Sigmoid colon (tissue), 7 donors: ENCODE data around the gene SLCO1A2. TPM values are rescaled to one million over a fixed set of nuclear protein-coding genes. Genes with fewer than 3 reads are reported as not detected.

Experiments
- DNase-seq: peaks from one replicate; pipeline ENCODE4 v3.0.0-alpha.2; 2019
- H3K27ac ChIP-seq, 4 donors: fragments of 200-600 bp; sonication (generic); one replicate each; pipeline ENCODE4 v1.5.1; 2016 to 2019; ENCODE audit warnings: mild to moderate bottlenecking in 1 of 4
- H3K27me3 ChIP-seq, 3 donors: fragments of 200-600 bp; sonication (generic); one replicate each; pipeline ENCODE4 v1.5.1; 2019; ENCODE audit warnings: mild to moderate bottlenecking in 1 of 3
- H3K36me3 ChIP-seq, 4 donors: fragments of 200-600 bp; sonication (generic); one replicate each; pipeline ENCODE4 v1.5.1; 2016 to 2019
- H3K4me1 ChIP-seq, 4 donors: fragments of 200-600 bp; sonication (generic); one replicate each; pipeline ENCODE4 v1.5.1; 2017 to 2019
- H3K4me3 ChIP-seq, 4 donors: fragments of 200-600 bp; sonication (generic); one replicate each; pipeline ENCODE4 v1.5.1; 2017 to 2019; ENCODE audit warnings: mild to moderate bottlenecking in 2 of 4, moderate library complexity in 1 of 4
- H3K9me3 ChIP-seq, 4 donors: fragments of 200-600 bp in 3 of 4; sonication (generic) in 3 of 4; one replicate each; pipeline versions ENCODE4 v1.5.1 to v1.6.1; 2013 to 2019
- EP300 ChIP-seq, 4 donors: sonication (generic); formaldehyde crosslinking; IDR thresholded peaks; one replicate each; pipeline ENCODE4 v1.6.1; 2017; ENCODE audit warnings: antibody characterized with exemption in 4 of 4
- POLR2A ChIP-seq, 2 donors: fragments of 450-650 bp; IDR thresholded peaks; one replicate each; pipeline ENCODE4 v1.6.1; 2016; ENCODE audit warnings: antibody characterized with exemption in 2 of 2, mild to moderate bottlenecking in 2 of 2, moderate library complexity in 2 of 2
- POLR2AphosphoS5 ChIP-seq, 4 donors: sonication (generic); formaldehyde crosslinking; IDR thresholded peaks; one replicate each; pipeline ENCODE4 v1.6.1; 2017; ENCODE audit warnings: antibody characterized with exemption in 4 of 4
- WGBS, 2 donors: extraction: QIAGEN DNeasy Blood & Tissue Kit; methylation state at CpG; one replicate each; pipeline ENCODE4 v1.1.7; 2013; 5-methylcytosine and 5-hydroxymethylcytosine counted together
- intact Hi-C: fragments of 100-400 bp; cut with DNase I; formaldehyde crosslinking; loops from one replicate; pipeline ENCODE4 v1.15.1; 2023
- polyA plus RNA-seq, 3 donors: library from polyadenylated mRNA; stranded (reverse); fragments of 200-250 nt; gene quantifications; one replicate each; pipeline ENCODE4 v1.2.3, GENCODE V29; 2013
- total RNA-seq, 4 donors: library from RNA; depleted of rRNA; stranded (reverse); fragments of >200 nt; gene quantifications; one replicate each; pipeline ENCODE4 v1.1.0, GENCODE V29; 2016
- TF ChIP-seq, protein P1 (sequence below), 4 experiments: fragments of 450-650 bp in 3 of 4; fragments of 200-600 bp in 1 of 4; IDR thresholded peaks; one replicate each; pipeline ENCODE4 v1.5.1; 2016 to 2019; ENCODE audit warnings: antibody characterized with exemption in 4 of 4, mild to moderate bottlenecking in 3 of 4, moderate library complexity in 2 of 4
- donor health status: healthy with polysubstance abuse.
- donor health status: Bipolar disorder and iron deficiency.
- donor health status: healthy.

Gene SLCO1A2
- total and polyA plus RNA-seq, 7 donors = under 0.01 TPM; not detected in 6

DNA sequence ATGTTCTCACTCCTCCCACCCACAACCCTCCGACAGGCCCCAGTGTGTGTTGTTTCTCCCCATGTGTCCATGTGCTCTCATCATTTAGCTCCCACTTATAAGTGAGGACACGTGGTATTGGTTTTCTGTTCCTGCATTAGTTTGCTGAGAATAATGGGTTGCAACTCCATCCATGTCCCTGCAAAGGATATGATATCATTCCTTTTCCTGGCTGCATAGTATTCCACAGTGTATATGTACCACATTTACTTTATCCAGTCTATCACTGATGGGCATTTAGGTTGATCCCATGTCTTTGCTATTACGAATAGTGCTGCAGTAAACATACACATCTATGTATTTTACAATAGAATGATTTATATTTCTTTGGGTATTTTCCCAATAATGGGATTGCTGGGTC lies 77.5 kb downstream of the SLCO1A2 start:
- Histone ChIP-seq H3K27ac (no peak overlapping the region), H3K36me3 (no peaks in the 10 kb centered on the region)

GRCh38 chr12:21252070-21252469 lies 82.6 kb downstream of the SLCO1A2 start:
- WGBS, 2 donors = 75 to 79% methylated on average over 5 of the region's 5 CpGs
- TF ChIP-seq POLR2AphosphoS5 (IDR thresholded peaks at IDR 0.05) = no peak
- TF ChIP-seq EP300 (IDR thresholded peaks at IDR 0.05) = no peak
- TF ChIP-seq, protein P1, sequence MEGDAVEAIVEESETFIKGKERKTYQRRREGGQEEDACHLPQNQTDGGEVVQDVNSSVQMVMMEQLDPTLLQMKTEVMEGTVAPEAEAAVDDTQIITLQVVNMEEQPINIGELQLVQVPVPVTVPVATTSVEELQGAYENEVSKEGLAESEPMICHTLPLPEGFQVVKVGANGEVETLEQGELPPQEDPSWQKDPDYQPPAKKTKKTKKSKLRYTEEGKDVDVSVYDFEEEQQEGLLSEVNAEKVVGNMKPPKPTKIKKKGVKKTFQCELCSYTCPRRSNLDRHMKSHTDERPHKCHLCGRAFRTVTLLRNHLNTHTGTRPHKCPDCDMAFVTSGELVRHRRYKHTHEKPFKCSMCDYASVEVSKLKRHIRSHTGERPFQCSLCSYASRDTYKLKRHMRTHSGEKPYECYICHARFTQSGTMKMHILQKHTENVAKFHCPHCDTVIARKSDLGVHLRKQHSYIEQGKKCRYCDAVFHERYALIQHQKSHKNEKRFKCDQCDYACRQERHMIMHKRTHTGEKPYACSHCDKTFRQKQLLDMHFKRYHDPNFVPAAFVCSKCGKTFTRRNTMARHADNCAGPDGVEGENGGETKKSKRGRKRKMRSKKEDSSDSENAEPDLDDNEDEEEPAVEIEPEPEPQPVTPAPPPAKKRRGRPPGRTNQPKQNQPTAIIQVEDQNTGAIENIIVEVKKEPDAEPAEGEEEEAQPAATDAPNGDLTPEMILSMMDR (IDR thresholded peaks at IDR 0.05) = no peak
- TF ChIP-seq POLR2A (IDR thresholded peaks at IDR 0.05) = no peak
- Histone ChIP-seq H3K4me1 (no peaks in the 10 kb centered on the region), H3K27me3 (no peaks in the 10 kb centered on the region), H3K4me3 (no peak overlapping the region), H3K27ac (no peak overlapping the region), H3K36me3 (no peaks in the 10 kb centered on the region), H3K9me3 (peaks cover 0 to under 1% (median 0%) of the 10 kb centered on the region in 4 donors)
- no peak for DNase-seq
- intact Hi-C loops = no loop called here

More for the DNA sequence above, 77.5 kb downstream of the SLCO1A2 start:
- intact Hi-C loops = no loop called here
- Histone ChIP-seq H3K4me3 (no peak overlapping the region), H3K4me1 (no peaks in the 10 kb centered on the region), H3K27me3 (no peaks in the 10 kb centered on the region), H3K9me3 (peaks cover 0 to 4% (median 0%) of the 10 kb centered on the region in 4 donors)
- no peak for TF ChIP-seq EP300 (IDR thresholded peaks at IDR 0.05)
- no peak for TF ChIP-seq POLR2AphosphoS5 (IDR thresholded peaks at IDR 0.05)
- DNase-seq = no peak
- WGBS, 2 donors = 79 to 83% methylated on average over 3 of the region's 3 CpGs

DNA sequence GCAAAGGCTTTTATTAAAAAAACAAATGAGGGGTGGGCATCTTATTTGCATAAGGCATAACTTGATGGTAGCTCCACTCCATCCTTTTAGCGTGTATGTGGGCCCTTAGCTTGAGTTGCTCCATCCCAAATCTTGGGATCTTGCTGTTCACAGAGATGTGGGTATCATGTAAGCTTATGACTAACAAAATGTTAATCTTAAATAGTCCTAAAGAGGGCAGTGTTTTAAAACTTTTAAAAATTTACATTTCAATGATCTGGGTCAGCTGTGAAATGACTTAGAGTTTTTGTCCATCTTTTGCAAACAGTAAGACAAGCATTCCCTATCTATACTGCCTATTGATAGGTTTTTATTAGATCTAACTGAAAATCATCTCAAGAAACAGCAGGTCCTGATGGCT lies 86.0 kb downstream of the SLCO1A2 start:
- H3K27me3 ChIP-seq = no peaks in the 10 kb centered on the region
- H3K9me3 ChIP-seq = no peaks in the 10 kb centered on the region
- H3K36me3 ChIP-seq = no peaks in the 10 kb centered on the region
- intact Hi-C loops = no loop called here
- H3K27ac ChIP-seq = no peak overlapping the region
- H3K4me1 ChIP-seq = no peaks in the 10 kb centered on the region
- H3K4me3 ChIP-seq = no peak overlapping the region
- TF ChIP-seq EP300 (IDR thresholded peaks at IDR 0.05) (no peak), POLR2AphosphoS5 (IDR thresholded peaks at IDR 0.05) (no peak), POLR2A (IDR thresholded peaks at IDR 0.05) (no peak)
- TF ChIP-seq, protein P1 (IDR thresholded peaks at IDR 0.05) = no peak
- no peak for DNase-seq
- WGBS, 2 donors = 69 to 76% methylated on average over 1 of the region's 1 CpG

GRCh38 chr12:21239866-21240265 lies 94.9 kb downstream of the SLCO1A2 start:
- intact Hi-C loops = no loop called here
- Histone ChIP-seq H3K9me3 (no peaks in the 10 kb centered on the region), H3K4me1 (no peaks in the 10 kb centered on the region), H3K27me3 (no peaks in the 10 kb centered on the region), H3K4me3 (no peak overlapping the region), H3K27ac (no peak overlapping the region), H3K36me3 (no peaks in the 10 kb centered on the region)
- DNase-seq = no peak
- TF ChIP-seq, protein P1 (IDR thresholded peaks at IDR 0.05) = no peak
- no peak for TF ChIP-seq POLR2AphosphoS5 (IDR thresholded peaks at IDR 0.05)
- 85 to 86% methylated on average over 4 of the region's 4 CpGs for WGBS, 2 donors

- Histone ChIP-seq H3K4me1 (no peaks in the 10 kb centered on the region), H3K36me3 (no peaks in the 10 kb centered on the region), H3K27me3 (no peaks in the 10 kb centered on the region), H3K4me3 (no peak overlapping the region), H3K27ac (no peak overlapping the region), H3K9me3 (no peaks in the 10 kb centered on the region)
- no peak for DNase-seq
- 66 to 81% methylated on average over 5 of the region's 5 CpGs for WGBS, 2 donors
- intact Hi-C loops = no loop called here
- TF ChIP-seq POLR2AphosphoS5 (IDR thresholded peaks at IDR 0.05) (no peak), POLR2A (IDR thresholded peaks at IDR 0.05) (no peak), EP300 (IDR thresholded peaks at IDR 0.05) (no peak)
Measured at GRCh38 chr12:21234395-21234794, 100.3 kb downstream of the SLCO1A2 start.

DNA sequence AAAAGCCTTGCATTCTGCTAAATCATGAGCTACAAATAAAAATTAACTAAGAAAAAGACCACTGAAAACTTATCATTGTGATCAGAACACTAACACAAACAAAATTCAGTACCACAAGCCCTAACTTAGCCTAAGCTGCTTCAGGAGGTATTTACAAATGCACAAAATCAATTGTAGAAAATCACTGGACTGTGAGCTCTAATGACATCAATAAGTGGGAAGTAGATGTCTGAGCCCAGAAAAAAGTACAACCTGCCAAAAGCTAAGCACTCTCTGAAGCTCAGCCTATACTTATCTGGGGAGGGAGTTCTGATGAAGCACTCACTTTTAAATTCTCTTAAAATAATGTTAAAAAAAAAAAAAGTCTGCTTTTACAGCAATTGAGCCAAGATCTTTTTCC lies 110.8 kb downstream of the SLCO1A2 start:
- no peak overlapping the region for H3K4me3 ChIP-seq
- DNase-seq = no peak
- no peak overlapping the region for H3K27ac ChIP-seq
- intact Hi-C loops = no loop called here
- no peaks in the 10 kb centered on the region for H3K9me3 ChIP-seq
- H3K4me1 ChIP-seq = no peaks in the 10 kb centered on the region
- TF ChIP-seq POLR2AphosphoS5 (IDR thresholded peaks at IDR 0.05) (no peak), POLR2A (IDR thresholded peaks at IDR 0.05) (no peak), EP300 (IDR thresholded peaks at IDR 0.05) (no peak)
- TF ChIP-seq, protein P1 (IDR thresholded peaks at IDR 0.05) = no peak
- no peaks in the 10 kb centered on the region for H3K27me3 ChIP-seq
- no peaks in the 10 kb centered on the region for H3K36me3 ChIP-seq
